ENCODE data around the gene CFAP161.

DNA sequence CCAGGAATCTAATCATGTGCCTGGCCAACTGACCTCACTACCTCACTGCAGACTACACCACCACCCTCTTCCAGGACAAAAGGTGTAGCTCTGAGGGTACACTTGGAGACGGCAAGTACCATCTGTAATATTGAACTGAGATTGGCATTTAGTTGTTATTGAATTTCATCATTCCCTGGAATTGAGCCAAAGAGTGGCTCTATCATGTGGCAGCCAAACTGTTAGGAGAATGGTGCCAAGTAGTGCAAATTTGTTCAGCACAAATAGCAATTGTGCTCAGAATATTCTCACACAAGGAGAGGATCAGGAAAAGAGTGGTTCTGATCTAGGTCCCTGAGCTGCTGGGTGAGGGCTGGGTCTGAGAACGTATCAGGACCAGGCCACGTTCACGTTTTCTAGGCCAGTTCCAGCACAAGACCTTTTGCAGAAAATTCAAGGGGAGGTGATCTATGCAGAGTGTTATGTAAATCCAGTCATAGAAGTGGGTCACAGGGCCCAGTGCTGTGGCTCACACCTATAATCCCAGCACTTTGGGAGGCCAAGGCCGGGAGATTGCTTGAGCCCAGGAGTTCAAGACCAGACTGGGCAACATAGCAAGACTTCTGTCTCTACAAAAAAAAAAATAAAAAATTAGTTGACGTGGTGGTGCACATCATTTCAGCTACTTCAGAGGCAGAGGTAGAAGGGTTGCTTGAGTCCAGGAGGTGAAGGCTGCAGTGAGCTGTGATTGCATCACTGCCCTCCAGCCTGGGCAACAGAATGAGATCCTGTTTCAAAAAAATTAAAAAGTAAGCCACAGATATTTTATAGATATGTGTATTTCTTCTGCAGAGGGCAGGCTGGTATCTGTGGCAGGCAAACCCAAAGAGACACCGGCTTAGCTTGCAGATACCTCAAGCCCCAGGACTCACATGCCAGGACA lies 31.9 kb upstream of the CFAP161 start:
- no peak for TF ChIP-seq EZH2phosphoT487 (IDR thresholded peaks at IDR 0.05; ENCODE audit: insufficient read depth, low read depth)
- TF ChIP-seq EZH2 (IDR thresholded peaks at IDR 0.05; ENCODE audit: insufficient read depth, poor library complexity, severe bottlenecking), result no peak

Data from GM23248 (cell line).